ENCODE results near the gene TNNT2. TPM values are rescaled to one million over a fixed set of nuclear protein-coding genes. Genes with fewer than 3 reads are reported as not detected.

TNNT2 gene
- total and polyA plus RNA-seq, 12 donors: 5,905 to 31,279 (median 7,605) TPM

GRCh38 chr1:201384406-201384782, 6.9 kb upstream of the TNNT2 start:
- Histone ChIP-seq H3K36me3 (no peaks in the 10 kb centered on the region), H3K27me3 (peaks cover 0 to 4% (median 0%) of the 10 kb centered on the region in 7 donors), H3K9me3 (no peaks in the 10 kb centered on the region), H3K27ac (peak overlapping the region in 8 of 10 donors; percentile 10 to 81 (median 62)), H3K4me3 (no peak overlapping the region), H3K4me1 (peaks cover 0 to 62% (median 19%) of the 10 kb centered on the region in 9 donors)
- intact Hi-C loops (cut with DNase I): no loop called here
- DNase-seq (no peak), ATAC-seq (no peak)
- WGBS, 2 donors: 68 to 69% methylated on average over 4 of the region's 4 CpGs
- TF ChIP-seq, protein P1, sequence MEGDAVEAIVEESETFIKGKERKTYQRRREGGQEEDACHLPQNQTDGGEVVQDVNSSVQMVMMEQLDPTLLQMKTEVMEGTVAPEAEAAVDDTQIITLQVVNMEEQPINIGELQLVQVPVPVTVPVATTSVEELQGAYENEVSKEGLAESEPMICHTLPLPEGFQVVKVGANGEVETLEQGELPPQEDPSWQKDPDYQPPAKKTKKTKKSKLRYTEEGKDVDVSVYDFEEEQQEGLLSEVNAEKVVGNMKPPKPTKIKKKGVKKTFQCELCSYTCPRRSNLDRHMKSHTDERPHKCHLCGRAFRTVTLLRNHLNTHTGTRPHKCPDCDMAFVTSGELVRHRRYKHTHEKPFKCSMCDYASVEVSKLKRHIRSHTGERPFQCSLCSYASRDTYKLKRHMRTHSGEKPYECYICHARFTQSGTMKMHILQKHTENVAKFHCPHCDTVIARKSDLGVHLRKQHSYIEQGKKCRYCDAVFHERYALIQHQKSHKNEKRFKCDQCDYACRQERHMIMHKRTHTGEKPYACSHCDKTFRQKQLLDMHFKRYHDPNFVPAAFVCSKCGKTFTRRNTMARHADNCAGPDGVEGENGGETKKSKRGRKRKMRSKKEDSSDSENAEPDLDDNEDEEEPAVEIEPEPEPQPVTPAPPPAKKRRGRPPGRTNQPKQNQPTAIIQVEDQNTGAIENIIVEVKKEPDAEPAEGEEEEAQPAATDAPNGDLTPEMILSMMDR (IDR thresholded peaks at IDR 0.05): no peak

DNA sequence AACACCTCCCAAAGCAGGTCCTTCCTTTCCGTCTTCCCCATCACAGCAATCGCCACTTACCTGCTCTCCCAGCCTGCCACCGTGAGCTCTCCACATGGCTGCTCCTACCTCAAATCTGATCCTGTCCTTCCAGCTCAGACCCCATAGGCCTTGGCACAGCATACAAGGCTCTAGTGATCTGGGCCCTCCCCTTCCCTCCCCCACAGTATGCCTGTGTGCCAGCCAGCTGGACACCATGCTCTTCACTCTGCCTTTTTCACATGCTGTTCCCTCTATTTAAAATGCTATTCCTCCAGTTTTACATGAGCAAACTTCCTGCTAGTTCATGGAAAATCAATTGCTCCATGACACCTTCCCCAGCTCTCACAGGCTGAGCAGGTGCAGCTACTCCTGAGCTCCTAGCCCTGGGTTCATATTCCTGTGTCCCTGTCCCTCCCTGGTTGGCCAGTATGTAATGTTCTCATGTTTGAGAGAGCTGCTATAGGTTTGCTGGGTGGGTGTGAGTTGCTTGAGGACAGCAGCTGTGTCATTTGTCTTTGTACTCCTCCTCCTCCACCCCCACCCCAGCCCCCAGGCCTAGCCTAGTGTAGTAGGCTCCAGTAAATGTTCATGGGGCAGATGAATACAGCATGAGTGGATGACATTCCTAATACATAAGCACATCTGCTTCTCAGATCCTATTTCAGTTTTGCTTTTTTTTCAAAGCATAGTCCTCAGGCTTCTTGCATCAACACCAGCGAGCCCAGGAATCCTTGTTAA, 6.3 kb upstream of the TNNT2 start:
- no peaks in the 10 kb centered on the region for H3K36me3 ChIP-seq
- peaks cover 0 to 68% (median 21%) of the 10 kb centered on the region in 9 donors for H3K4me1 ChIP-seq
- peak overlapping the region in 8 of 10 donors; percentile 35 to 81 (median 62) for H3K27ac ChIP-seq
- no peaks in the 10 kb centered on the region for H3K9me3 ChIP-seq
- WGBS, 2 donors: 75 to 85% methylated on average over 4 of the region's 4 CpGs
- H3K27me3 ChIP-seq: peaks cover 0 to 4% (median 0%) of the 10 kb centered on the region in 7 donors
- H3K4me3 ChIP-seq: no peak overlapping the region
- TF ChIP-seq, protein P1 (IDR thresholded peaks at IDR 0.05): no peak
- intact Hi-C loops (cut with DNase I): no loop called here
- ATAC-seq (peak in 5 of 8 donors; percentile 15 to 74 (median 57)), DNase-seq (no peak)

DNA sequence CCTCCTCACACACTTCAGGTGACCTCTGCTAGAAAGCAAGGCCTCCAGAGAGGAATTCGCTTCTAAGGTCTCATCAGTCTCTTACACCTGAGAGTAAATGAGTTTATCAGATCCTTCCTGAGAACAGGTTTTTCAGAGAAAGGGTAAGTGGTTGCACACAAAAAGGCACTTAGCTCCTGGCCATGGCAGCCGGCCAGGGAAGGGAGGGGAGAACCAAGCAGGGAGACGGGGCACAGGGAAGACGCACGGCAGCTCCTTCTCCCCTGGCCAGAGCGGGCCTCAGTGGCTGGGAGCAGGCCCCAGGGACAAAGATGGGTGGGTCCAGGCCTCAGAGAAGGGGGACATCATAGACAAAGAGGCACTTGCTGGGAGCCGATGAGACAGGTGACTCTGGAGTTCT, 3.6 kb upstream of the TNNT2 start:
- Histone ChIP-seq H3K4me1 (peaks cover 0 to 78% (median 26%) of the 10 kb centered on the region in 9 donors), H3K36me3 (peaks cover 0 to 1% (median 0%) of the 10 kb centered on the region in 9 donors), H3K9me3 (no peaks in the 10 kb centered on the region), H3K27ac (peak overlapping the region in 4 of 10 donors; percentile 85 to 94 (median 88)), H3K27me3 (peaks cover 0 to 4% (median 0%) of the 10 kb centered on the region in 7 donors), H3K4me3 (no peak overlapping the region)
- no peak for ATAC-seq
- TF ChIP-seq, protein P1 (IDR thresholded peaks at IDR 0.05): no peak
- 57 to 74% methylated on average over 7 of the region's 7 CpGs for WGBS, 2 donors
- intact Hi-C loops (cut with DNase I): no loop called here
- no peak for DNase-seq

DNA sequence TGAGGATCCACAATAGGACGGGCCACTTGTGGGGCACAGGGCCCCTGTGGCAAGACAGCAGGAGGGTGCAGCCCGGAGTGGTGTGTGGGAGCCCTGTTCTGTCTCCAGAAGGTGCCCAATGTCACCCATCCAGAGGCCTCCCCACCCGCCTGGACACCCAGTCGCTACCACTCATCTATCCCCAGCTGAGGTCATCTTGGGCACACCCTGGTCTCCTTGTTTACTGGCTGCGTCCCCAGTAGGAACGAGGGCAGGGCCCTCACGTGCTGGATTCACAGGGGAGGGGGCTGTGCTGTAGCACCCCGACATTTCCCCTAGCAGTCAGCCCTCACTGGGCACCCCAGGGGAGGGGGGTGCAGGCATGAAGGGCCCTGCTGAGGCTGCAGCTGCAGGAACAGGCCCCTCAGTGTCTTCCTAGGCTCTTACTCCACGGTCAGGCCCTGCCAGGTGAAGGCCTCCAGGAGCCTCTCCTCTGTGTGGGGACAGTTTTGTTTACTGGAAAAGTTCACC, 2.3 kb upstream of the TNNT2 start:
- Histone ChIP-seq H3K4me1 (peaks cover 0 to 67% (median 26%) of the 10 kb centered on the region in 9 donors), H3K4me3 (no peak overlapping the region), H3K36me3 (peaks cover 0 to 11% (median 0%) of the 10 kb centered on the region in 9 donors), H3K27me3 (no peaks in the 10 kb centered on the region), H3K27ac (peak overlapping the region; percentile 26 to 94 (median 87)), H3K9me3 (no peaks in the 10 kb centered on the region)
- intact Hi-C loops (cut with DNase I): loop anchor here in 1 of 10 donors (1.0 kb wide), 1 partner anchor 22 kb away; no protein-coding TSS in a partner anchor
- TF ChIP-seq, protein P1 (IDR thresholded peaks at IDR 0.05): no peak
- 52 to 72% methylated on average over 9 of the region's 9 CpGs for WGBS, 2 donors
- DNase-seq (no peak), ATAC-seq (peak in 5 of 8 donors; percentile 6 to 26 (median 12))

Measured in heart right ventricle (tissue), 16 donors.